Measurements from ENCODE around the gene FFAR3.

DNA sequence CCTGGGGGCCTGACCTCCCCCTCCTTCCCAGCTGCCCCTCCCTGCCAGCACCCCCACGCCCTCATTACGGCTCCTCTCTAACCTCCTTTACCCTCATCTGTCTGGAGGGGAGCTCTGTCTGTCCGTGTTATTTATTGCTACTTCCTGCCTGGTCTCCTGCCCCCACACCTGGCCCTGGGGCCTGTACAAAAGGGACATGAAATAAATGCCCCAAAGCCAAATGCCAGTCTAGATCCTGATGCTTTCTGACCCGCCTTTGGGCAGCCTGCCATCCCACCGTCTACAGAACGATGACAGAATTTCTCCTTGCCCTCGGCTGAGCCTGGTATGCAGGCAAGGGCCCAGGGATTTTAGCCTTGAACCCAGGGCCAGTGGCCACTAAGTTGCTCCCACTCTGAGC lies 44.7 kb upstream of the FFAR3 start:
- TF ChIP-seq, protein P1, sequence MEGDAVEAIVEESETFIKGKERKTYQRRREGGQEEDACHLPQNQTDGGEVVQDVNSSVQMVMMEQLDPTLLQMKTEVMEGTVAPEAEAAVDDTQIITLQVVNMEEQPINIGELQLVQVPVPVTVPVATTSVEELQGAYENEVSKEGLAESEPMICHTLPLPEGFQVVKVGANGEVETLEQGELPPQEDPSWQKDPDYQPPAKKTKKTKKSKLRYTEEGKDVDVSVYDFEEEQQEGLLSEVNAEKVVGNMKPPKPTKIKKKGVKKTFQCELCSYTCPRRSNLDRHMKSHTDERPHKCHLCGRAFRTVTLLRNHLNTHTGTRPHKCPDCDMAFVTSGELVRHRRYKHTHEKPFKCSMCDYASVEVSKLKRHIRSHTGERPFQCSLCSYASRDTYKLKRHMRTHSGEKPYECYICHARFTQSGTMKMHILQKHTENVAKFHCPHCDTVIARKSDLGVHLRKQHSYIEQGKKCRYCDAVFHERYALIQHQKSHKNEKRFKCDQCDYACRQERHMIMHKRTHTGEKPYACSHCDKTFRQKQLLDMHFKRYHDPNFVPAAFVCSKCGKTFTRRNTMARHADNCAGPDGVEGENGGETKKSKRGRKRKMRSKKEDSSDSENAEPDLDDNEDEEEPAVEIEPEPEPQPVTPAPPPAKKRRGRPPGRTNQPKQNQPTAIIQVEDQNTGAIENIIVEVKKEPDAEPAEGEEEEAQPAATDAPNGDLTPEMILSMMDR (IDR thresholded peaks at IDR 0.05): no peak
- TF ChIP-seq ZFX (IDR thresholded peaks at IDR 0.05; ENCODE audit: borderline replicate concordance): no peak
